NCI-H1105 treated with DMSO at 0.1 percent for 48 hours (cell line): ENCODE measurements around the gene DPF1.

ENCODE experiments used
- DNase-seq: peaks from one replicate; lab custom pipeline; 2025; lab: John Stamatoyannopoulos, UW

DPF1 gene

DNA sequence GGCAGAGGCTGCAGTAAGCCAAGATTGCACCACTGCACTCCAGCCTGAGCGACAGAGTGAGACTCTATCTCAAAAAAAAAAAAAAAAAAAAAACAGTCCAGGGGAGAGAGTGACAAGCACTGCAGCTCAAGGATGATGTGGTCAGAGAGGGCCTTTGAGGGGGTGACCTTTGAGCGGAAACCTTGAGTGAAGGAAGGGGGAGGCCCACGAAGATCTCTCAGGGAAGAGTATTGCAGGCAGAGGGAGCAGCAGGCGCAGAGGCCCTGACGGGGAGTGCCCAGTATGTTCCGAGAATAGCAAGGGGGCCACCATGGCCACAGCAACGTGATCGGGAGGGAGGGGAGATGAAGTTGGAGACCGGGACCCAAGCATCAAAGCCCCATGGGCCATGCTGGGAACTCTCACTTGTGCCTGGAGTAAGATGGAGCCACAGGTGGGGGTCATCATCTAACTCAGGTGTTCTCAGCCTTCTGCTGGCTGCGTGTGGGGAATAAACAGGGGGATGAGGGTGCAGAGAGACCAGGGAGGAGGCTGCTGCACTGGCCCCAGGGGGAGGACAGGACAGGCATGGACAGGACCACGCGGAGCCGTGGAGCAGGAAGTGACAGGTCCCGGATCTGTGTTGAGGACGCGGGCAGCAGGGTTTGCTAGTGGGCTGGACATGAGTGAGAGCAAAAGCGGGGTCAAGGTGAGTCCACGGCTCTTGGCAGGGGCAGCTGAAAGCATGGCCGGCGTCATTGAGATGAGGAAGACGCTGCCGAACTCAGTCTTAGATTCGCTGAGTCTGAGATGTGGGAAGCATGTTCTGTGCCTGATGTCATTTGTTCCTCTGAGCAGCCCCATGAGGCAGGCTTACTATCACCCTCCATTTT is 60.4 kb downstream of the DPF1 start:
- no peak for DNase-seq

DNA sequence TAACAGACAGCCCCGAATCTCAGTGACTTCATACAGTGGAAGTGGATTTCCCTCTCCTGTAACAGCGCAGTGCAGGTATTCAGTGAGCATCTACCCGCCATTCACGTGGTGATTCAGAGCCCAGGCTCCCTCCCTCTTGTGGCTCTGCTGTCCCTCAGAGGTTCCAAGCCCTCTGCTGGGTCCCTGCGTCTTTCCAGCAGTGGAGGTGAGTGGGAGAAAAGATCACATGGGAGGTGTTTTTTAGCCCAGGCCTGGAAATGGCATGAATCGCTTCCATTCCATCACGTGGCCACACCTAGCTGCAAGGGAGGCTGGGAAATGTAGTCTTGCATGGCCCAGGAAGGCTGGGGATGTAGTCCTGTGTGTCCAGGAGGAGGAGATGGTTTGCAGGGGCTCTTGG is 61.4 kb downstream of the DPF1 start:
- no peak for DNase-seq

DNA sequence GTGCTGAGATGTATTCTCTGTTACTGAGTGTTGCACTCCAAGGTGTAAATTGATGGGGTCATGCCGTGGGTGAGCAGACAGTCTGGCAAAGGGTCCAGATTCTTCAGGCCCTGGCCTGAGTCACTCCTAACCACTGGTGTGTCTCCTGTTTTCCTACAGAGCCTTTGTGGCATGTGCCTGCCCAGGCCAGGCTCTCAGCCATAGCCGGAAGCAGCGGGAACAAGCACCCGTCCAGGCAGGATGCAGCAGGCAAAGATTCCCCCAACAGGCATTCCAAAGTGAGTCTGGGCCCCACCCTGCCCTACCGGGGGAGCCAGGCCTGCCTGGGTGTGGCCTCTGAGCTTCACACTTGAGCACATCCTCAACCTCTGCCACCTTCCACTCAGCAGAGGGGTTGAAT is 61.9 kb downstream of the DPF1 start:
- DNase-seq, result no peak
